SK-N-MC (cell line): ENCODE results near the gene ABHD12.

Source experiments
- DNase-seq: peaks from one replicate; pipeline ENCODE4 v3.0.0-alpha.2; 2011; ENCODE audit warnings: low read depth, low spot score
- H3K27ac ChIP-seq: fragments of 200-600 bp; sonication (generic); 2 replicates; pipeline ENCODE4 v1.5.1; 2016; ENCODE audit warnings: mixed run types
- H3K36me3 ChIP-seq: fragments of 200-600 bp; sonication (generic); 2 replicates; pipeline ENCODE4 v1.6.1; 2017; ENCODE audit warnings: antibody characterized with exemption, low read length, mixed read lengths; ENCODE audit not compliant: insufficient read depth
- H3K4me3 ChIP-seq: fragments of 200-600 bp; sonication (generic); 2 replicates; pipeline ENCODE4 v1.5.1; 2016
- H3K9ac ChIP-seq: fragments of 200-600 bp; sonication (generic); 2 replicates; pipeline ENCODE4 v1.8.0; 2017; ENCODE audit warnings: mixed run types, mixed read lengths; ENCODE audit not compliant: insufficient read length
- H3K9me3 ChIP-seq: fragments of 200-600 bp; sonication (generic); 2 replicates; pipeline ENCODE4 v1.6.1; 2017; ENCODE audit warnings: low read depth, mild to moderate bottlenecking, antibody characterized with exemption, low read length, moderate library complexity, mixed read lengths
- EZH2 ChIP-seq: fragments of 200-600 bp; sonication (generic); IDR thresholded peaks from one replicate; pipeline ENCODE4 v1.6.1; 2017; ENCODE audit warnings: antibody characterized with exemption
- FOXP2 ChIP-seq: optimal IDR thresholded peaks from 2 replicates; pipeline ENCODE3; 2011; ENCODE audit warnings: mild to moderate bottlenecking, moderate library complexity; ENCODE audit not compliant: insufficient read depth; ENCODE audit errors: extremely low read length, control extremely low read depth
- POLR2AphosphoS5 ChIP-seq: IDR thresholded peaks from 2 replicates; pipeline ENCODE4 v1.6.1; 2012; ENCODE audit warnings: mild to moderate bottlenecking, low read depth, low read length, borderline replicate concordance

The ABHD12 gene

DNA sequence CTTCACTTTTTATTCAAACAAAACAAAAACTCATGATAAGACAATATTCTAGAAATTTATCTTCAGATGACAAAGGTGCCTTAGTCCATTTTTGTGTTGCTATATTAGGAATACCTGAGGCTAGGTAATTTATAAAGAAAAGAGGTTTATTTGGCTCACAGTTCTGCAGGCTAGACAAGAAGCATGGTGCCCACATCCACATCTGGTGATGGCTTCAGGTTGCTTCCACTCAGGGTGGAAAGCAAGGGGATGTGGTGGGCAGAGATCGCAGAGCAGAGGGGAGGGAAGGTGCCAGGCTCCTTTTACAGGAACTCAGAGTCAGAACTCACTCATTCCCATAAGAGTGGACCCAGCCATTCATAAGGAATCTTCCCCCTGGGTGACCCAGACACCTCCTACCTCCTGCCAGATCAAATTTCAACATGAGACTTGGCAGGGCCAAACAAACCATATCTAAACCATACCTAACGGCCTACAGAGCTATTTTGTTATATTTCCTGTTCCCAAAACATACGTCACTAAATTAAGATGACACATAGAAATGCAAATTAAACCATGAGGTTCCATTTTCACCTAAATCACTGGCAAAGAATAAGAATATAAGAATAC lies 26.4 kb downstream of the ABHD12 start:
- no peaks in the 10 kb centered on the region for H3K36me3 ChIP-seq
- TF ChIP-seq FOXP2, result no peak
- no peak for TF ChIP-seq EZH2
- TF ChIP-seq POLR2AphosphoS5, result no peak
- H3K9me3 ChIP-seq, result no peaks in the 10 kb centered on the region
- H3K4me3 ChIP-seq, result no peak overlapping the region
- DNase-seq, result no peak
- H3K9ac ChIP-seq, result no peak overlapping the region
- no peak overlapping the region for H3K27ac ChIP-seq

DNA sequence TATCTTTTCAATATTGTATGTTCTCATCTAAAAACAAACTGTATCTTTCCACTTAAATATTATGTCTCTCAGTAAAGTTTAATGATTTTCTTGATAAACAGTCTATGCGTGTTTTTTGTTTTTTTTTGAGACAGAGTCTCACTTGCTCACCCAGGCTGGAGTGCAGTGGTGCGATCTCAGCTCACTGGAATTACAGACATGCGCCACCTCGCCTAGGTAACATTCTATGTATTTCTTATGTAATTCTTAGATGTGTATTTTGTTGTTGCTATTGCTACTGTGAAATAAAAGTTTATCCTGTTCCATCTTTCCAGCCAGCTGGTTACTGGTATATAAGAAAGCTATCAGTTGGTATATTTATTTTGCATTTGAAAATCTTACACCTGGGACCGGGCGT lies 29.4 kb downstream of the ABHD12 start:
- no peaks in the 10 kb centered on the region for H3K36me3 ChIP-seq
- no peak overlapping the region for H3K9ac ChIP-seq
- no peak overlapping the region for H3K4me3 ChIP-seq
- TF ChIP-seq FOXP2 (no peak), EZH2 (no peak), POLR2AphosphoS5 (no peak)
- no peak overlapping the region for H3K27ac ChIP-seq
- H3K9me3 ChIP-seq, result no peaks in the 10 kb centered on the region
- DNase-seq, result no peak

- Histone ChIP-seq H3K27ac (no peak overlapping the region), H3K36me3 (no peaks in the 10 kb centered on the region), H3K4me3 (no peak overlapping the region), H3K9ac (no peak overlapping the region), H3K9me3 (no peaks in the 10 kb centered on the region)
- no peak for DNase-seq
- TF ChIP-seq FOXP2 (no peak), POLR2AphosphoS5 (no peak), EZH2 (no peak)
These were observed 29.9 kb downstream of the ABHD12 start for GRCh38 chr20:25360631-25361286.

- Histone ChIP-seq H3K27ac (no peak overlapping the region), H3K36me3 (no peaks in the 10 kb centered on the region), H3K4me3 (no peak overlapping the region), H3K9me3 (no peaks in the 10 kb centered on the region), H3K9ac (no peak overlapping the region)
- DNase-seq, result no peak
- TF ChIP-seq EZH2, result no peak
- TF ChIP-seq FOXP2, result no peak
- TF ChIP-seq POLR2AphosphoS5, result no peak
These were observed 34.2 kb downstream of the ABHD12 start for GRCh38 chr20:25356271-25356933.

GRCh38 chr20:25355866-25356265 lies 34.8 kb downstream of the ABHD12 start:
- Histone ChIP-seq H3K9ac (no peak overlapping the region), H3K27ac (no peak overlapping the region), H3K36me3 (no peaks in the 10 kb centered on the region), H3K9me3 (no peaks in the 10 kb centered on the region), H3K4me3 (no peak overlapping the region)
- no peak for TF ChIP-seq FOXP2
- TF ChIP-seq POLR2AphosphoS5, result no peak
- no peak for TF ChIP-seq EZH2
- no peak for DNase-seq

GRCh38 chr20:25355011-25355595 lies 35.5 kb downstream of the ABHD12 start:
- no peak for DNase-seq
- TF ChIP-seq POLR2AphosphoS5 (no peak), FOXP2 (no peak), EZH2 (no peak)
- Histone ChIP-seq H3K9ac (no peak overlapping the region), H3K4me3 (no peak overlapping the region), H3K36me3 (no peaks in the 10 kb centered on the region), H3K9me3 (no peaks in the 10 kb centered on the region), H3K27ac (no peak overlapping the region)

GRCh38 chr20:25353747-25354705 lies 36.6 kb downstream of the ABHD12 start:
- TF ChIP-seq FOXP2, result no peak
- no peak for TF ChIP-seq POLR2AphosphoS5
- no peak for TF ChIP-seq EZH2
- no peak overlapping the region for H3K9ac ChIP-seq
- no peaks in the 10 kb centered on the region for H3K36me3 ChIP-seq
- no peaks in the 10 kb centered on the region for H3K9me3 ChIP-seq
- H3K4me3 ChIP-seq, result no peak overlapping the region
- no peak overlapping the region for H3K27ac ChIP-seq
- DNase-seq, result no peak
